Lung (tissue), 12 donors: ENCODE data around the gene SLC8B1. TPM values are rescaled to one million over a fixed set of nuclear protein-coding genes. Genes with fewer than 3 reads are reported as not detected.

Source experiments
- ATAC-seq: fragments of 200-7000 bp; cut with Tn5 transposase; one replicate; pipeline ENCODE4 v1.9.1; 2020; ENCODE audit warnings: moderate number of reproducible peaks; ENCODE audit not compliant: insufficient read depth, low FRiP score
- DNase-seq, 3 donors: peaks; one replicate each; pipeline ENCODE4 v3.0.0-alpha.2; 2013 to 2017
- H3K27ac ChIP-seq, 2 donors: one replicate each; pipeline ENCODE4 v1.5.1; 2013; ENCODE audit warnings: mild to moderate bottlenecking in 2 of 2, moderate library complexity in 2 of 2, control low read depth in 1 of 2, inconsistent platforms in 1 of 2, low read depth in 1 of 2, low read length in 1 of 2
- H3K27me3 ChIP-seq, 3 donors: one replicate each; pipeline ENCODE4 v1.5.1; 2013; ENCODE audit warnings: low read length in 2 of 3; ENCODE audit not compliant: control insufficient read depth in 3 of 3, insufficient read depth in 3 of 3
- H3K36me3 ChIP-seq, 4 donors: one replicate each; pipeline ENCODE4 v1.5.1; 2013; ENCODE audit warnings: low read length in 4 of 4, mild to moderate bottlenecking in 1 of 4, moderate library complexity in 1 of 4; ENCODE audit not compliant: control insufficient read depth in 4 of 4, insufficient read depth in 4 of 4
- H3K4me1 ChIP-seq, 5 donors: one replicate each; pipeline ENCODE4 v1.5.1; 2013; ENCODE audit warnings: low read length in 5 of 5, mild to moderate bottlenecking in 2 of 5, moderate library complexity in 1 of 5; ENCODE audit not compliant: control insufficient read depth in 5 of 5, insufficient read depth in 5 of 5
- H3K4me3 ChIP-seq: one replicate; pipeline ENCODE4 v1.5.1; 2013; ENCODE audit warnings: mild to moderate bottlenecking, control low read depth, moderate library complexity
- H3K9ac ChIP-seq, 2 donors: one replicate each; pipeline ENCODE4 v1.5.1; 2013; ENCODE audit warnings: low read length in 2 of 2, control low read depth in 1 of 2; ENCODE audit not compliant: insufficient read depth in 1 of 2
- H3K9me3 ChIP-seq, 4 donors: one replicate each; pipeline ENCODE4 v1.5.1; 2013; ENCODE audit warnings: low read length in 3 of 4, mild to moderate bottlenecking in 1 of 4, moderate library complexity in 1 of 4; ENCODE audit not compliant: control insufficient read depth in 4 of 4, insufficient read depth in 3 of 4
- CTCF ChIP-seq: IDR thresholded peaks from 2 replicates; pipeline ENCODE4 v1.5.1; 2012; ENCODE audit warnings: mild to moderate bottlenecking; ENCODE audit errors: control extremely low read depth, extremely low read depth
- WGBS, 2 donors: extraction: QIAGEN DNeasy Blood & Tissue Kit; methylation state at CpG; one replicate each; pipeline ENCODE4 v1.1.7; 2013; 5-methylcytosine and 5-hydroxymethylcytosine counted together
- polyA plus RNA-seq, 2 donors: library from polyadenylated mRNA; stranded (reverse); fragments of 200-250 nt; gene quantifications; one replicate each; pipeline ENCODE4 v1.2.1, GENCODE V29; 2013
- total RNA-seq, 2 donors: library from RNA; depleted of rRNA in 1 of 2; stranded (reverse); fragments of >200 nt in 1 of 2; gene quantifications; one replicate each; pipeline ENCODE4 v1.2.1, GENCODE V29; 2014 to 2021
- donor health status: control.
- donor health status: control.
- donor health status: Bipolar disorder and iron deficiency.
- donor health status: healthy.
- donor health status: DM: yes; HTN: yes; CAD: no.

SLC8B1 gene
- total and polyA plus RNA-seq, 4 donors, result 21.8 to 44.8 (median 32.1) TPM

GRCh38 chr12:113346353-113346752 lies 11.4 kb upstream of the SLC8B1 start:
- Histone ChIP-seq H3K36me3 (no peaks in the 10 kb centered on the region), H3K27me3 (peaks cover 0 to 4% (median 3%) of the 10 kb centered on the region in 3 donors), H3K9me3 (no peaks in the 10 kb centered on the region), H3K4me1 (no peaks in the 10 kb centered on the region), H3K9ac (no peak overlapping the region), H3K27ac (no peak overlapping the region), H3K4me3 (no peak overlapping the region)
- TF ChIP-seq CTCF, result no peak
- ATAC-seq (no peak), DNase-seq (no peak)
- WGBS, 2 donors, result 76% methylated on average over 5 of the region's 5 CpGs

- H3K36me3 ChIP-seq, result no peaks in the 10 kb centered on the region
- DNase-seq (no peak), ATAC-seq (no peak)
- peaks cover 0 to 4% (median 3%) of the 10 kb centered on the region in 3 donors for H3K27me3 ChIP-seq
- WGBS, 2 donors, result 94 to 97% methylated on average over 6 of the region's 6 CpGs
- no peak overlapping the region for H3K4me3 ChIP-seq
- no peak overlapping the region for H3K27ac ChIP-seq
- no peaks in the 10 kb centered on the region for H3K9me3 ChIP-seq
- TF ChIP-seq CTCF, result no peak
- H3K4me1 ChIP-seq, result no peaks in the 10 kb centered on the region
- no peak overlapping the region for H3K9ac ChIP-seq
These were observed 10.4 kb upstream of the SLC8B1 start for GRCh38 chr12:113345318-113345717.

GRCh38 chr12:113341535-113341934 lies 6.6 kb upstream of the SLC8B1 start:
- Histone ChIP-seq H3K27ac (no peak overlapping the region), H3K36me3 (no peaks in the 10 kb centered on the region), H3K27me3 (no peaks in the 10 kb centered on the region), H3K9me3 (no peaks in the 10 kb centered on the region), H3K9ac (no peak overlapping the region), H3K4me1 (no peaks in the 10 kb centered on the region), H3K4me3 (no peak overlapping the region)
- TF ChIP-seq CTCF, result no peak
- ATAC-seq (no peak), DNase-seq (no peak)
- 73 to 77% methylated on average over 6 of the region's 6 CpGs for WGBS, 2 donors

- ATAC-seq, result no peak
- Histone ChIP-seq H3K4me1 (peaks cover 0 to 3% (median 0%) of the 10 kb centered on the region in 5 donors), H3K27me3 (no peaks in the 10 kb centered on the region), H3K27ac (no peak overlapping the region), H3K9ac (no peak overlapping the region), H3K9me3 (no peaks in the 10 kb centered on the region), H3K4me3 (no peak overlapping the region), H3K36me3 (no peaks in the 10 kb centered on the region)
- no peak for TF ChIP-seq CTCF
- 79 to 91% methylated on average over 3 of the region's 3 CpGs for WGBS, 2 donors
- DNase-seq, result no peak
These were observed 5.2 kb upstream of the SLC8B1 start for GRCh38 chr12:113340061-113340460.
